ENCODE results near the gene LPP. TPM values are rescaled to one million over a fixed set of nuclear protein-coding genes. Genes with fewer than 3 reads are reported as not detected.

LPP gene
- total and polyA plus RNA-seq, 2 of the 4 experiments (the other 2 are of a cell fraction), result 16.0 to 130 TPM

- in situ Hi-C loops (cut with MboI; ENCODE audit: low sequenced_read_pairs), result no loop called here
- Histone ChIP-seq H3K56ac (ENCODE audit: extremely low read depth, insufficient read depth, low read length) (no peak overlapping the region), H3K4me3 (ENCODE audit: insufficient read depth, low read depth, low read length) (no peak overlapping the region), H2AFZ (replicated peaks; ENCODE audit: low read length, poor library complexity) (no peak overlapping the region), H4K8ac (ENCODE audit: low read depth in 2 of 2, low read length in 2 of 2) (peak overlapping the region; percentile 12 to 60; a peak in 2 of 4 replicates), H3K4me1 (ENCODE audit: control insufficient read depth, insufficient read depth, low read length) (peaks cover 20% of the 10 kb centered on the region), H4K20me1 (ENCODE audit: insufficient read depth, low read length) (peaks cover 6% of the 10 kb centered on the region; the same call in 1 of the 2 replicates), H3K4ac (ENCODE audit: low read depth, low read length) (peak overlapping the region; percentile 57), H3K4me2 (ENCODE audit: low read depth, low read length) (no peak overlapping the region), H3K9me1 (ENCODE audit: insufficient read depth, low read length) (peaks cover 12% of the 10 kb centered on the region), H3K36me3 (ENCODE audit: control insufficient read depth, insufficient read depth, low read length) (no peaks in the 10 kb centered on the region), H2BK15ac (ENCODE audit: low read depth, low read length) (0 out of 3 replicates have a peak overlapping the region, but pooled peaks have one; percentile 18), H3K9ac (ENCODE audit: low read depth, low read length) (no peak overlapping the region), H2BK120ac (ENCODE audit: low read depth, low read length) (0 out of 2 replicates have a peak overlapping the region, but pooled peaks have one; percentile 73), H2AK9ac (replicated peaks; ENCODE audit: low read depth, low read length, poor library complexity) (no peak overlapping the region), H3K14ac (replicated peaks; ENCODE audit: low read depth, low read length) (peak overlapping the region; percentile 73), H3K27me3 (ENCODE audit: control insufficient read depth, insufficient read depth, low read length) (no peaks in the 10 kb centered on the region), H2BK20ac (ENCODE audit: low read depth, low read length) (peak overlapping the region; percentile 24; the same call in 1 of the 2 replicates), H4K91ac (ENCODE audit: insufficient read depth, low read depth, low read length) (no peak overlapping the region; the same call in 1 of the 2 replicates), H3K9me3 (ENCODE audit: control insufficient read depth, insufficient read depth, low read length) (no peaks in the 10 kb centered on the region), H2BK5ac (ENCODE audit: low read depth, low read length, poor library complexity, severe bottlenecking) (peak overlapping the region; percentile 85), H3K18ac (ENCODE audit: low read depth, low read length) (peak overlapping the region; percentile 76; the same call in 1 of the 2 replicates), H4K5ac (ENCODE audit: low read depth, low read length) (peak overlapping the region; percentile 41; the same call in 1 of the 2 replicates), H3K23ac (ENCODE audit: low read depth, low read length) (peak overlapping the region; percentile 5), H3K79me1 (ENCODE audit: low read depth in 1 of 2, low read length in 2 of 2) (peaks cover 25 to 67% of the 10 kb centered on the region in 2 experiments), H2AK5ac (ENCODE audit: low read depth, low read length) (peak overlapping the region; percentile 18; the same call in 1 of the 2 replicates), H3K27ac (ENCODE audit: insufficient read depth, low read length) (no peak overlapping the region)
- 100% methylated on average over 1 of the region's 3 CpGs; no CpG with 5 or more reads in 1 of the 2 experiments for WGBS, 2 experiments (ENCODE audit: extremely low coverage in 2 of 2, insufficient read length in 1 of 2)
- dilution Hi-C loops (cut with HindIII; ENCODE audit: low sequenced_read_pairs, unreplicated experiment), result no loop called here
- TF ChIP-seq MXI1 (IDR thresholded peaks at IDR 0.05; ENCODE audit: borderline replicate concordance, low read depth, low read length), result no peak
- no peak for TF ChIP-seq RFX5 (IDR thresholded peaks at IDR 0.05; ENCODE audit: low read depth, low read length)
- TF ChIP-seq RAD21 (IDR thresholded peaks at IDR 0.05; ENCODE audit: low read length), result no peak
- no peak for TF ChIP-seq MAFK (IDR thresholded peaks at IDR 0.05; ENCODE audit: low read depth, low read length)
- no peak for TF ChIP-seq CEBPB (IDR thresholded peaks at IDR 0.05; ENCODE audit: low read depth, low read length)
- no peak for TF ChIP-seq RCOR1 (IDR thresholded peaks at IDR 0.05; ENCODE audit: insufficient replicate concordance, low read length)
- TF ChIP-seq BHLHE40 (IDR thresholded peaks at IDR 0.05; ENCODE audit: low read depth, low read length), result no peak
- no peak for TF ChIP-seq MAZ (IDR thresholded peaks at IDR 0.05; ENCODE audit: borderline replicate concordance, low read depth, low read length)
- ATAC-seq (ENCODE audit: low read depth), result no peak
- CTCF ChIA-PET, result no interaction called here
- no peak for DNase-seq
- intact Hi-C loops (cut with micrococcal nuclease), result no loop called here
- no TSS peak for BruUV-seq (replicated peaks)
- POLR2A ChIA-PET (ENCODE audit: unreplicated experiment), result no interaction called here
Observed at GRCh38 chr3:188855675-188856074, 701.7 kb downstream of the LPP start.
